GM12892 (cell line): ENCODE measurements around the gene CELF6.

Source experiments
- DNase-seq: peaks from one replicate; pipeline ENCODE4 v3.0.0; 2011; ENCODE audit not compliant: insufficient read length
- FAIRE-seq: peaks from 2 replicates; lab custom pipeline; 2011; peaks lifted over from hg19 to GRCh38; lab: Jason Lieb, UNC
- POLR2A ChIP-seq: IDR thresholded peaks from 2 replicates; pipeline ENCODE4 v1.6.1; 2011; ENCODE audit warnings: low read depth, low read length, control low read depth
- POLR2AphosphoS5 ChIP-seq: IDR thresholded peaks from 2 replicates; pipeline ENCODE4 v1.6.1; 2011; ENCODE audit warnings: low read depth, low read length, control low read depth
- TAF1 ChIP-seq: IDR thresholded peaks from 2 replicates; pipeline ENCODE4 v1.6.1; 2011; ENCODE audit warnings: low read depth, mild to moderate bottlenecking, control low read depth, low read length, borderline replicate concordance

CELF6 gene

DNA sequence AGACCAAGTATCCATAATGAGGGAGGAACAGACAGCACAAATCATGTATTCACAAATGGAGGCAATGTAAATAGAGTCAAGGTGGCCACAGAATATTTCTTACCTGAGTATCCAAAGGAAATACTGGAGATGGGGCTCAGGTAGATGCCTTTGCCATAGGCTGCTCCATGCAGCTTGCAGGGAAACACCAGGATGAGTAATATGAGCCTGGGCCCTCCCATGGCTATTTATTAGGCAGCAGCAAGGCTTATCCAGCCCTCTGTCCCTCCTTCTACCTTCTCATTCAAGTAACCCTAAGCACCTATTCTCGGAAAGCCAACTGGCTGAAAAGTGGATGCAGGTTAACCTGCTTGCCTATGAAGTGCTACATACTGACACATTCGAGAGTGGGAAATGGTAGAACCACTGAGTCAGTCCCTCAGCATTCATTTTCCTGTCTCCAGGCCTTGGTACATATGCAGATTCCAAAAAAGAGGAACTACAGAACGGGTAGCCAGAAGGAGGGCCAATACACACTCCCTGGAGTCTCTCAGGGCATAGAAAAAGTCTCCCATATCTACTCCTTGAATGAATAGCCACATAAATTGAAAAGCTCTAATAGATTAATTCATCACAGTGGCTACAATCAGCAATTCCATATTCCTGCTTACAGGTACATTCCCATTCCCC is 70.7 kb downstream of the CELF6 start:
- TF ChIP-seq TAF1 (no peak), POLR2A (no peak), POLR2AphosphoS5 (no peak)
- FAIRE-seq (no peak), DNase-seq (no peak)

DNA sequence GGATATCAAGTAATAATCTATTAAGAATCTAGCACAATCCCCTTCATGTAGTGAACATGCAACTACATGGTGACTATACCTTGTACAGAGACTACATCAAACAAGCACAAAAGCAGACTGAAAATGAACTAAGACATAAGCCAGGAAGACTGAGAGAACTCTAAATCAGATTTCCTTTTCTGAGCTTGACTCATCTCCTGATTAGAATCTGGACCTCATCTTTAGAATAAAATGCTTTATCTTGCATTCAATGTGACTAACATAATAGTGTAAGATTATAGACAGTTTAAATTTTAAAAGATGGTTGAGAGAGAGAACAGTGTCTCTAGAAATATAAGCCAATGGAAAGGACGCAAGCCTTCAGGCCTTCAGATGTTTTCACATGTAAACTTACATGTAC is 71.4 kb downstream of the CELF6 start:
- FAIRE-seq (no peak), DNase-seq (no peak)
- TF ChIP-seq POLR2AphosphoS5 (no peak), POLR2A (no peak), TAF1 (no peak)

DNA sequence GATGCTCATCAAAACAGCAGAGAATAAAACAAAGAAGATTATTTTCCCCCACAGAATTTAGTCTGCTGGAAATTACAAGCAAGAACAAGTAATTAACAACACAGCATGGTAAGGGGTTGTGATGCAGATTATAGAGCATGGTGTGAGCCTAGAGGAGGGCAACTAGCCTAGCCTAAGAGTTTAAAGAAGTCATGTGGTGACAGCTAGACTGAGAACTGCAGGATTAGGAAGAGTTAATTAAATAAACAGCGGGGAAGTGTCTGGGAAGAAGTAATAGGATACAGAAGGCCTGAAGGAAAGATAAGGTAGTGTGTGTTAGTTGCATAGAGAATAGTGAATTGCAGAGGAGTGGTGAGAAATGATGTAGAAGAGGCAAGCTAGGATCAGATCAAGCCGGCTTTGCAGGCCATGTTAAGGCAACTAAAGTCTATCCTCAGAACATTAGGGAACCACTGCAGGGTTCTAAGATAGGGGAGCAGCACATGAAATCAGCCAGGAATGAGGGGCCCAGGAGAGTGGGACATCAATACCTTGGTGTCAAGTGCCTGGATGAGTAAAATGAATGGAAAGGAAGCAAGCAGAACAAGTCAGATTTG is 77.1 kb downstream of the CELF6 start:
- TF ChIP-seq POLR2AphosphoS5 (no peak), POLR2A (no peak), TAF1 (no peak)
- DNase-seq (no peak), FAIRE-seq (no peak)

DNA sequence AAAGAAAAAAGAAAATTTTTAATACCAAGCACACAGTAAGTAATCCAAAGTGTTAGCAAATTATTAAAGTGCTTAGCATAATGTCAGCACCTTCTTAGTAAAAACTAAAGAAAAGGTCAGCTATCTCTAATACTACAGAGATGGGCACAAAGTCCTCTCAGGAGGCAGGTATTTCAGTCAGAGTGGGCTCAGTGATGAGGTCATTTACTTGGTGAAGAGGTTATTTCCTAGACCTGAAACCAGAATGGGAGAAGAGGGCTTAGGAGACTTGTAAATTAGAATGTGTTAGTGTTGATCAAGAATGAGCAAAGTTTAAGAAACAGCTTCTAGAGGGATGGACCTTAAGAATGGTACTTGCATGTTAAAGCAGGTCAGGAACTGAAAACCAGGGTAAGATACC is 80.3 kb downstream of the CELF6 start:
- FAIRE-seq (no peak), DNase-seq (no peak)
- no peak for TF ChIP-seq POLR2AphosphoS5
- no peak for TF ChIP-seq TAF1
- no peak for TF ChIP-seq POLR2A

DNA sequence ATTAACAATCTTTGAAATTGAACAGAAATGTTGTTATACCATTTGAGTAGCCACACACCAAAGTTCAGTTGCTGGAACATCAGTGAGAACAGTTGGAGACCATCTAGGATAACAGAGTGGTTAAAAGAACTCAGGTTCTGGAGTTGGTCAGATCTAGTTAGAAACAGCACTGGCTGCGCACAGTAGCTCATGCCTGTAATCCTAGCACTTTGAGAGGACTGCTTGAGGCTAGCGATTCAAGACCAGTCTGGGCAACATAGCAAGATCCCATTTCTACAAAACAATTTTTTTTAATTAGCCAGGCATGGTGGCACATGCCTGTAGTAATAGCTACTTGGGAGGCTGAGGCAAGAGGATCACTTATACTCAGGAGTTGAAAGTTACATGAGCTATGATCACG is 81.4 kb downstream of the CELF6 start:
- no peak for DNase-seq
- FAIRE-seq, result no peak
- TF ChIP-seq POLR2A (no peak), POLR2AphosphoS5 (no peak), TAF1 (no peak)

DNA sequence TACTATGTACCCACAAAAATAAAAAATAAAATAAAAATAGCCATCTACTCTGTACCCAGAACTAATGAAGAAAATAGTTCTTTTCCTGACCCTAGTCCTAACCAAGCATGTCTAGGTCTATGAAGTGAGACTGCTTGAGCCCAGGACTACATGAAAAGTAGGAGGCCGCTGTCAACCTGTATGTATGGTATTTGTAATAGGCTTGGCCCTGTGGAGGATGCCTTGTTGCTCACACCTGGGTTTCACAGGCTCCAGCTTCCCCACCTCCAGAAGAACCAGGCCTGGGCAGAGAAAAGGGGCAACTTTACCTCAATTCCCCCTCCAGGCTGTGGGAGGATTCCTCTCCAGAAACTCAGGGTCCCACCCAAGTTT is 82.1 kb downstream of the CELF6 start:
- DNase-seq (no peak), FAIRE-seq (no peak)
- TF ChIP-seq POLR2A (no peak), TAF1 (no peak), POLR2AphosphoS5 (no peak)

DNA sequence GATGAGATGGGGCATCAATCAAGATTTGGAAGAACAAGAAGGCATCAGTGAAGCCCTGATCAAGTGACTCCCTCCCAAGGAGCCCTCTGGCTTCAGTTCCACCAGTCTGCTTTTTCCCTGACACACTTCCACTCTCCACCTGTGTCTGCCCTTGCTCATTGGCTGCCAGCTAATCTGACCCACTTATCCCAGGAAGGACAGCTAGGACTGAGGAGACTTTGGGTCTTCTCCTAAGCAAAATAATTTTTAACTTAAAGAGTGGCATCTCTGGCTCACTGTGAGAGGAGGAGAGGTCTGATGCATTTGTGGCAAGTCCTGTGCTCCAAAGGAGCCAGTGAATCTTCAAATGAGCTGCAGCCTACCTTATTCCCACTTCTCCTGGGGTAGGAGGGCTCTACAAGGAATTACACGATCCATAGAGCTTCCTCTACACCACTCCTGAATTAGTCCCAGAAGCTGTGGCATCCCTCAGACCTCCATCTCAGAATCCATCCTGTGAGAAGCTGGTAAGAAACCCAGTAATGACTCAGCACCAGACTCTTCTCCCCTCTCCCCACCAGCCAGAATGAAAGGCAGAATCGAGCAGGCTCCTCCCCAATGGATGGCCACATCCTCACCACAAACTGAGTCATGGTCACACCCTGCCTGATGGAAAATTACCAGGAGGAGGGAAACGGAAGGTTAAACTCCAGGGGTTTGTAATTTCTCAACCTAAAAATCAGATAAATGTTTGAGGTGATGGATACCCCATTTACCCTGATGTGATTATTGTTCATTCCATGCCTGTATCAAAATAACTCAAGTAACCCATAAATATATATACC is 82.7 kb downstream of the CELF6 start:
- FAIRE-seq (peak; percentile 72), DNase-seq (no peak)
- TF ChIP-seq POLR2AphosphoS5 (no peak), TAF1 (0 out of 2 replicates have a peak, but pooled peaks have one; percentile 24)

DNA sequence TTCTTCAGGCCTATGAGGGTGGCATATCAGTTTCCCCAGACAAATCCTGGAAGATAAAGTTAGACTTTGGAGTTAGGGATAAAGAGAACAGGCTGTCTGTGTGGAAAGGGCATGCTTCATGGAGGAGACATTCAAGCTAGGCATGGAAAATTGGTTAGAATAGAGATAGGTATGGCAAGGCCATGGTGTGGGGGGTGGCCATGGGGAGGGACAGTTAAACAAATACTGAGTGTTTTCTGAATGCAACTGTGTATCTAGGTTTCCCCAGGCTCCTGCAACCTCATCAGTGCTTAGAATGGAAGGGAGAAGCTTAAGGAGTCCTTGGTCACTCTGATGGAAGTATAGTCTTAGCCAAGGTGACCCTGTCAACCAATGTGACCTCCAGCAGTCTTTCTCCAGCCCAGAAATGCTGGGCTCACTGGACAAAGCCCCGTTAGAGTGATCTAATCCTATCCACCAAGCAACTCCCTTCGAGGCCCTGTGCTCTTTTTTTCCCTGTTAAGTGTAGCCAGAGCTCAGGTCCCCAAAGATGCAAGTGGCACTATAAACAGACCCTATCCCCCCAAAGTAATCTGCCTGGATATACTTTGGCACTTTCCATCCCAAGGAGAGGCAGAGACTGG is 83.5 kb downstream of the CELF6 start:
- no peak for TF ChIP-seq POLR2AphosphoS5
- TF ChIP-seq TAF1, result no peak
- no peak for TF ChIP-seq POLR2A
- FAIRE-seq (no peak), DNase-seq (no peak)

DNA sequence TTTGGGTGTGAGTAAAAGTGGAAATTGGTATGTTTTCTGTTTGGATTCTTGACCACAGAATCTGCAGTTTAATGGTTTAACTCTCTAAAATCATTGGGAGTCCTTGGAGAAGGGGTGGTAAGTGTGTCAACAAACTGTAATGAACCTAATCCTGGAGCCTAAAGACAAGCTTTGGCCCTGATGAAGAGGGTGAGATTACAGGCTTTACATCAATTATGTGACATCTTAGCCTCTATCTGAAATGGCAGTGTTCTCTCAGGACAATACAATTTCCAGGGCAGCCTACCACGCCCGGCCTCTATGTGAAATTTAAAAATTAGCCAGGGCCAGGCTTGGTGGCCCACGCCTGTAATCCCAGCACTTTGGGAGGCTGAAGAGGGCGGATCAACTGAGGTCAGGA is 84.7 kb downstream of the CELF6 start:
- no peak for DNase-seq
- TF ChIP-seq POLR2AphosphoS5 (no peak), TAF1 (no peak), POLR2A (no peak)
- no peak for FAIRE-seq
